ENCODE data around the gene ADK. TPM values are rescaled to one million over a fixed set of nuclear protein-coding genes. Genes with fewer than 3 reads are reported as not detected.

The ADK gene
- total RNA-seq, 1 donor from 2014 or later, result 62.0 TPM

GRCh38 chr10:74388801-74389200, 237.8 kb downstream of the ADK start:
- Histone ChIP-seq H3K27me3 (ENCODE audit: insufficient read depth, low read length) (no peaks in the 10 kb centered on the region), H3K4me1 (ENCODE audit: insufficient read depth, low read length) (no peaks in the 10 kb centered on the region), H3K36me3 (ENCODE audit: insufficient read depth, low read length) (no peaks in the 10 kb centered on the region), H4K20me1 (ENCODE audit: insufficient read depth, low read length) (no peaks in the 10 kb centered on the region), H3K9ac (ENCODE audit: low read length) (no peak overlapping the region), H3K9me3 (ENCODE audit: insufficient read depth, low read depth, low read length) (no peaks in the 10 kb centered on the region), H3K79me2 (ENCODE audit: insufficient read depth, low read length) (no peaks in the 10 kb centered on the region), H3K27ac (ENCODE audit: low read depth, low read length) (no peak overlapping the region), H3K4me3 (ENCODE audit: insufficient read depth, low read depth, low read length) (no peak overlapping the region), H2AFZ (ENCODE audit: low read depth, low read length) (no peak overlapping the region), H3K4me2 (ENCODE audit: low read length) (no peak overlapping the region)
- H3K27ac Mint-ChIP-seq (ENCODE audit: unreplicated experiment), result no peak overlapping the region
- no peak overlapping the region for H3K4me3 Mint-ChIP-seq (ENCODE audit: unreplicated experiment)
- no peaks in the 10 kb centered on the region for H3K27me3 Mint-ChIP-seq (ENCODE audit: low read depth, unreplicated experiment)
- TF ChIP-seq CTCF (IDR thresholded peaks at IDR 0.05; ENCODE audit: insufficient read depth, low read depth, low read length), result no peak
- TF ChIP-seq EZH2 (IDR thresholded peaks at IDR 0.05; ENCODE audit: insufficient read depth, low read length), result no peak
- DNase-seq (ENCODE audit: low read depth) (no peak), FAIRE-seq (no peak)
- H3K36me3 Mint-ChIP-seq (ENCODE audit: low read depth, unreplicated experiment), result no peaks in the 10 kb centered on the region
- no peaks in the 10 kb centered on the region for H3K9me3 Mint-ChIP-seq (ENCODE audit: unreplicated experiment)
- H3K4me1 Mint-ChIP-seq (ENCODE audit: low read depth, unreplicated experiment), result peaks cover 2% of the 10 kb centered on the region

DNA sequence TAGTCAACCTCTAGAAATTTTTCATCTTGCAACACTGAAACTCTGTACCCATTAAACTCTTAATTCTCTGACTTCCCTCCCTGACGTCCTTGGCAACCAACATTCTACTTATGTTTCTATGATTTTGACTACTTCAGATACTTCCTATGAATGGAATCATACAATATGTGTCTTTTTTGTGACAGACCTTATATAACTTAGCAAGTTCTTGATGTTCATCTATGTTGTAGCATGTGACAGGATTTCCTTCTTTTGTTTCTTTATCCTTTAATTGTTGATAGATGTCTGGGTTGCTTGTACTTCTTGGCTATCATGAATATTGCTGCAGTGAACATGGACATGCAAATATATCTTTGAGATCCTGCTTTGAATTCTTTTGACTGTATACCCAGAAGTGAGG, 240.8 kb downstream of the ADK start:
- no peaks in the 10 kb centered on the region for H3K79me2 ChIP-seq (ENCODE audit: insufficient read depth, low read length)
- H3K9me3 ChIP-seq (ENCODE audit: insufficient read depth, low read depth, low read length), result no peaks in the 10 kb centered on the region
- Mint-ChIP-seq H3K27ac (ENCODE audit: unreplicated experiment) (no peak overlapping the region), H3K27me3 (ENCODE audit: low read depth, unreplicated experiment) (no peaks in the 10 kb centered on the region), H3K9me3 (ENCODE audit: unreplicated experiment) (no peaks in the 10 kb centered on the region), H3K4me1 (ENCODE audit: low read depth, unreplicated experiment) (no peaks in the 10 kb centered on the region), H3K4me3 (ENCODE audit: unreplicated experiment) (no peak overlapping the region), H3K36me3 (ENCODE audit: low read depth, unreplicated experiment) (peaks cover 4% of the 10 kb centered on the region)
- H3K27ac ChIP-seq (ENCODE audit: low read depth, low read length), result no peak overlapping the region
- DNase-seq (ENCODE audit: low read depth) (no peak), FAIRE-seq (no peak)
- no peaks in the 10 kb centered on the region for H3K4me1 ChIP-seq (ENCODE audit: insufficient read depth, low read length)
- no peaks in the 10 kb centered on the region for H3K27me3 ChIP-seq (ENCODE audit: insufficient read depth, low read length)
- no peak overlapping the region for H3K9ac ChIP-seq (ENCODE audit: low read length)
- H2AFZ ChIP-seq (ENCODE audit: low read depth, low read length), result no peak overlapping the region
- H3K4me2 ChIP-seq (ENCODE audit: low read length), result no peak overlapping the region
- TF ChIP-seq EZH2 (IDR thresholded peaks at IDR 0.05; ENCODE audit: insufficient read depth, low read length) (no peak), CTCF (IDR thresholded peaks at IDR 0.05; ENCODE audit: insufficient read depth, low read depth, low read length) (no peak)
- H4K20me1 ChIP-seq (ENCODE audit: insufficient read depth, low read length), result no peaks in the 10 kb centered on the region
- no peak overlapping the region for H3K4me3 ChIP-seq (ENCODE audit: insufficient read depth, low read depth, low read length)
- no peaks in the 10 kb centered on the region for H3K36me3 ChIP-seq (ENCODE audit: insufficient read depth, low read length)

- H3K4me3 Mint-ChIP-seq (ENCODE audit: unreplicated experiment), result no peak overlapping the region
- Histone ChIP-seq H3K4me1 (ENCODE audit: insufficient read depth, low read length) (no peaks in the 10 kb centered on the region), H3K79me2 (ENCODE audit: insufficient read depth, low read length) (no peaks in the 10 kb centered on the region), H3K4me2 (ENCODE audit: low read length) (no peak overlapping the region), H3K27me3 (ENCODE audit: insufficient read depth, low read length) (no peaks in the 10 kb centered on the region), H3K27ac (ENCODE audit: low read depth, low read length) (no peak overlapping the region), H3K4me3 (ENCODE audit: insufficient read depth, low read depth, low read length) (no peak overlapping the region), H3K9me3 (ENCODE audit: insufficient read depth, low read depth, low read length) (no peaks in the 10 kb centered on the region), H3K9ac (ENCODE audit: low read length) (no peak overlapping the region), H3K36me3 (ENCODE audit: insufficient read depth, low read length) (no peaks in the 10 kb centered on the region), H4K20me1 (ENCODE audit: insufficient read depth, low read length) (no peaks in the 10 kb centered on the region), H2AFZ (ENCODE audit: low read depth, low read length) (no peak overlapping the region)
- H3K36me3 Mint-ChIP-seq (ENCODE audit: low read depth, unreplicated experiment), result peaks cover 4% of the 10 kb centered on the region
- H3K9me3 Mint-ChIP-seq (ENCODE audit: unreplicated experiment), result no peaks in the 10 kb centered on the region
- H3K27me3 Mint-ChIP-seq (ENCODE audit: low read depth, unreplicated experiment), result no peaks in the 10 kb centered on the region
- FAIRE-seq (no peak), DNase-seq (ENCODE audit: low read depth) (no peak)
- no peak overlapping the region for H3K27ac Mint-ChIP-seq (ENCODE audit: unreplicated experiment)
- no peaks in the 10 kb centered on the region for H3K4me1 Mint-ChIP-seq (ENCODE audit: low read depth, unreplicated experiment)
- TF ChIP-seq CTCF (IDR thresholded peaks at IDR 0.05; ENCODE audit: insufficient read depth, low read depth, low read length) (no peak), EZH2 (IDR thresholded peaks at IDR 0.05; ENCODE audit: insufficient read depth, low read length) (no peak)
These were observed 243.5 kb downstream of the ADK start for GRCh38 chr10:74394416-74394969.
